HCT116 (cell line): Measurements from ENCODE around the gene RGS12. TPM values are rescaled to one million over a fixed set of nuclear protein-coding genes. Genes with fewer than 3 reads are reported as not detected.

Source experiments
- ATAC-seq: fragments of 200-7000 bp; cut with Tn5 transposase; 2 replicates; pipeline ENCODE4 v1.9.1; 2020; ENCODE audit warnings: mild to moderate bottlenecking, moderate library complexity
- BruUV-seq: library from RNA; stranded (reverse); fragments of 400-500 nt; replicated peaks from 2 replicates; lab custom pipeline; 2021; lab: Mats Ljungman, UMichigan
- CTCF ChIA-PET: fragments of 300-600 bp; sonication (Branson Sonifier 250); formaldehyde crosslinking; loops from one replicate; lab custom pipeline; 2021; ENCODE audit warnings: antibody characterized with exemption; lab: Charles Lee
- POLR2A ChIA-PET: fragments of 300-600, 350-600 bp; sonication (Branson Sonifier 250); formaldehyde crosslinking; loops from one replicate; lab custom pipeline; 2021; ENCODE audit warnings: antibody characterized with exemption; lab: Charles Lee
- RAD21 ChIA-PET, 2 experiments: fragments of 300-600 bp; sonication (Branson Sonifier 250); formaldehyde crosslinking; loops; one replicate each; lab custom pipeline; 2023; ENCODE audit warnings: low total read pairs in 2 of 2; ENCODE audit not compliant: uncharacterized antibody in 2 of 2, unreplicated experiment in 2 of 2, low non-redundant PET in 1 of 2; lab: Charles Lee
- DNase-seq: peaks from one replicate; pipeline ENCODE4 v3.0.0-alpha.2; 2010; ENCODE audit warnings: low read depth, low spot score
- H2AFZ ChIP-seq: fragments of 200-600 bp; shearing (Covaris generic), sonication (generic); 2 replicates; pipeline ENCODE4 v1.6.1; 2017; ENCODE audit warnings: low read depth, mixed run types, mixed read lengths, antibody characterized with exemption, low read length; ENCODE audit not compliant: poor library complexity, severe bottlenecking
- H3K27ac ChIP-seq: 2 replicates; pipeline ENCODE4 v1.5.1; 2012; ENCODE audit warnings: low read depth, low read length
- H3K27me3 ChIP-seq: fragments of 200-600 bp; sonication (generic); 2 replicates; pipeline ENCODE4 v1.6.1; 2016; ENCODE audit warnings: mixed run types, low read length, mixed read lengths; ENCODE audit not compliant: insufficient read depth
- H3K36me3 ChIP-seq, 2 experiments: fragments of 200-500 bp in 1 of 2; fragments of 200-600 bp in 1 of 2; sonication (Bioruptor generic) in 1 of 2; sonication (generic) in 1 of 2; 2 replicates each; pipeline versions ENCODE4 v1.5.1 to v1.6.1; 2014 to 2016; ENCODE audit warnings: low read length in 2 of 2, inconsistent platforms in 1 of 2, mixed read lengths in 1 of 2, mixed run types in 1 of 2; ENCODE audit not compliant: insufficient read depth in 2 of 2, control insufficient read depth in 1 of 2
- H3K4me1 ChIP-seq, 2 experiments: fragments of 200-600 bp in 1 of 2; sonication (generic) in 1 of 2; 2 replicates each; pipeline versions ENCODE4 v1.5.1 to v1.6.1; 2012 to 2017; ENCODE audit warnings: low read length in 2 of 2, inconsistent platforms in 1 of 2, mild to moderate bottlenecking in 1 of 2, mixed read lengths in 1 of 2, mixed run types in 1 of 2, moderate library complexity in 1 of 2; ENCODE audit not compliant: insufficient read depth in 2 of 2, control insufficient read depth in 1 of 2
- H3K4me2 ChIP-seq: fragments of 200-600 bp; sonication (generic); 2 replicates; pipeline ENCODE4 v1.6.1; 2017; ENCODE audit warnings: mixed run types, low read length, mixed read lengths
- H3K4me3 ChIP-seq, 2 experiments: fragments of 200-600 bp in 1 of 2; sonication (generic) in 1 of 2; replicated peaks in 1 of 2; 2 replicates each; pipeline ENCODE4 v1.5.1; 2011 to 2016; ENCODE audit warnings: low read length in 2 of 2, control low read depth in 1 of 2, low read depth in 1 of 2, mild to moderate bottlenecking in 1 of 2, mixed read lengths in 1 of 2, mixed run types in 1 of 2
- H3K79me2 ChIP-seq: fragments of 200-600 bp; sonication (generic); 2 replicates; pipeline ENCODE4 v1.6.1; 2017; ENCODE audit warnings: mild to moderate bottlenecking, mixed run types, low read length, moderate library complexity, mixed read lengths; ENCODE audit not compliant: insufficient read depth
- H3K9ac ChIP-seq: fragments of 200-600 bp; sonication (generic); 2 replicates; pipeline ENCODE4 v1.6.1; 2016; ENCODE audit warnings: low read length, mixed read lengths
- H3K9me2 ChIP-seq: fragments of 200-600 bp; sonication (generic), shearing (Covaris generic); 2 replicates; pipeline ENCODE4 v1.6.1; 2017; ENCODE audit warnings: mixed run types, mild to moderate bottlenecking, moderate library complexity; ENCODE audit not compliant: insufficient read depth
- H3K9me3 ChIP-seq, 2 experiments: fragments of 200-500 bp in 1 of 2; fragments of 200-600 bp in 1 of 2; sonication (Bioruptor generic) in 1 of 2; sonication (generic) in 1 of 2; 2 replicates each; pipeline ENCODE4 v1.6.1; 2014 to 2017; ENCODE audit warnings: low read length in 2 of 2, mixed read lengths in 2 of 2, inconsistent platforms in 1 of 2, low read depth in 1 of 2, mild to moderate bottlenecking in 1 of 2, mixed run types in 1 of 2, moderate library complexity in 1 of 2; ENCODE audit not compliant: control insufficient read depth in 1 of 2, insufficient read depth in 1 of 2
- H4K20me1 ChIP-seq: fragments of 200-600 bp; sonication (generic), shearing (Covaris generic); 2 replicates; pipeline ENCODE4 v1.6.1; 2017; ENCODE audit warnings: mixed run types, mild to moderate bottlenecking, moderate library complexity; ENCODE audit not compliant: insufficient read depth
- ATF3 ChIP-seq: IDR thresholded peaks from 2 replicates; pipeline ENCODE4 v1.6.1; 2012
- CBX3 ChIP-seq: IDR thresholded peaks from 2 replicates; pipeline ENCODE4 v1.6.1; 2012; ENCODE audit warnings: low read depth
- CEBPB ChIP-seq: IDR thresholded peaks from 2 replicates; pipeline ENCODE4 v1.6.1; 2012; ENCODE audit warnings: low read depth
- CTCF ChIP-seq, 3 experiments: fragments of 200-600 bp in 1 of 3; sonication (generic) in 1 of 3; IDR thresholded peaks in 2 of 3; conservative IDR thresholded peaks in 1 of 3; 2 replicates each; pipeline ENCODE4 v1.5.1; 2012 to 2017; ENCODE audit warnings: low read depth in 2 of 3, low read length in 2 of 3, antibody characterized with exemption in 1 of 3, borderline replicate concordance in 1 of 3, control low read depth in 1 of 3, mild to moderate bottlenecking in 1 of 3, mixed read lengths in 1 of 3, mixed run types in 1 of 3, moderate library complexity in 1 of 3; ENCODE audit not compliant: insufficient read depth in 1 of 3
- EGR1 ChIP-seq: IDR thresholded peaks from 2 replicates; pipeline ENCODE4 v1.6.1; 2012; ENCODE audit warnings: low read depth
- ELF1 ChIP-seq: IDR thresholded peaks from 2 replicates; pipeline ENCODE4 v1.6.1; 2012; ENCODE audit warnings: low read depth, borderline replicate concordance
- EZH2phosphoT487 ChIP-seq: fragments of 200-600 bp; IDR thresholded peaks from 2 replicates; pipeline ENCODE4 v1.6.1; 2018; ENCODE audit warnings: antibody characterized with exemption, borderline replicate concordance
- FOSL1 ChIP-seq: IDR thresholded peaks from 2 replicates; pipeline ENCODE4 v1.6.1; 2012; ENCODE audit warnings: low read depth
- JUND ChIP-seq: IDR thresholded peaks from 2 replicates; pipeline ENCODE4 v1.6.1; 2012
- MAX ChIP-seq: IDR thresholded peaks from 2 replicates; pipeline ENCODE4 v1.6.1; 2012
- POLR2A ChIP-seq: IDR thresholded peaks from 2 replicates; pipeline ENCODE4 v1.7.0; 2011; ENCODE audit warnings: borderline replicate concordance; ENCODE audit not compliant: insufficient read depth, insufficient read length; ENCODE audit errors: extremely low read depth
- POLR2AphosphoS5 ChIP-seq: IDR thresholded peaks from 2 replicates; pipeline ENCODE4 v1.6.1; 2011; ENCODE audit warnings: mild to moderate bottlenecking, low read depth, low read length, moderate library complexity
- SIN3A ChIP-seq: IDR thresholded peaks from 2 replicates; pipeline ENCODE4 v1.6.1; 2012; ENCODE audit warnings: low read depth
- SP1 ChIP-seq: IDR thresholded peaks from 2 replicates; pipeline ENCODE4 v1.6.1; 2012; ENCODE audit warnings: low read depth
- SRF ChIP-seq: IDR thresholded peaks from 2 replicates; pipeline ENCODE4 v1.6.1; 2012; ENCODE audit warnings: low read depth
- TCF7L2 ChIP-seq: IDR thresholded peaks from 2 replicates; pipeline ENCODE4 v1.7.0; 2011; ENCODE audit warnings: borderline replicate concordance, inconsistent platforms; ENCODE audit not compliant: insufficient read depth, insufficient read length; ENCODE audit errors: extremely low read depth
- YY1 ChIP-seq: IDR thresholded peaks from 2 replicates; pipeline ENCODE4 v1.6.1; 2011; ENCODE audit warnings: low read length, low read depth, moderate library complexity, mild to moderate bottlenecking; ENCODE audit not compliant: insufficient replicate concordance; ENCODE audit errors: extremely low read depth
- ZFX ChIP-seq: fragments of 450-650 bp; IDR thresholded peaks from 2 replicates; pipeline ENCODE4 v1.6.1; 2017
- ZNF274 ChIP-seq: fragments of 200-500 bp; sonication (Bioruptor generic); IDR thresholded peaks from 2 replicates; pipeline ENCODE4 v1.6.1; 2014; ENCODE audit warnings: mild to moderate bottlenecking, low read depth, low read length, inconsistent platforms
- intact Hi-C: fragments of 100-400 bp; cut with micrococcal nuclease; formaldehyde crosslinking; loops from 2 replicates; pipeline ENCODE4 v1.10.0; 2022
- total RNA-seq: library from RNA; stranded (reverse); gene quantifications from one replicate; pipeline ENCODE4 v1.2.1, GENCODE V29; 2021; ENCODE audit not compliant: unreplicated experiment

The RGS12 gene
- total RNA-seq, 1 experiment from 2014 or later: 22.2 TPM

- no peak for DNase-seq
- no peaks in the 10 kb centered on the region for H3K36me3 ChIP-seq
- H3K4me2 ChIP-seq: no peak overlapping the region
- no peaks in the 10 kb centered on the region for H3K27me3 ChIP-seq
- H4K20me1 ChIP-seq: no peaks in the 10 kb centered on the region
- ChIA-PET CTCF (no interaction called here), RAD21 (no interaction called here), POLR2A (no interaction called here)
- no peak overlapping the region for H3K27ac ChIP-seq
- H3K9ac ChIP-seq: no peak overlapping the region
- intact Hi-C loops: no loop called here
- no peaks in the 10 kb centered on the region; a peak in 1 of 4 replicates for H3K4me1 ChIP-seq
- no peaks in the 10 kb centered on the region for H3K9me2 ChIP-seq
- TF ChIP-seq SRF (no peak), ZNF274 (no peak), YY1 (no peak), POLR2AphosphoS5 (no peak), CEBPB (no peak), EGR1 (no peak)
- no peak for ATAC-seq
- no peak overlapping the region for H3K4me3 ChIP-seq
- no TSS peak for BruUV-seq
- H2AFZ ChIP-seq: no peak overlapping the region
- no peaks in the 10 kb centered on the region for H3K79me2 ChIP-seq
- H3K9me3 ChIP-seq: no peaks in the 10 kb centered on the region
Measured at GRCh38 chr4:3313139-3313538, 20.3 kb downstream of the RGS12 start.

GRCh38 chr4:3313556-3314228 lies 20.9 kb downstream of the RGS12 start:
- no peak for DNase-seq
- H3K9me2 ChIP-seq: no peaks in the 10 kb centered on the region
- no peaks in the 10 kb centered on the region for H3K36me3 ChIP-seq
- RAD21 ChIA-PET: no interaction called here
- no peaks in the 10 kb centered on the region for H3K9me3 ChIP-seq
- POLR2A ChIA-PET: interaction anchor here (0.6 kb wide), 1 partner anchor 245 kb away, joined by 3 read pairs; no protein-coding TSS in a partner anchor
- no peaks in the 10 kb centered on the region for H4K20me1 ChIP-seq
- intact Hi-C loops: no loop called here
- H3K79me2 ChIP-seq: no peaks in the 10 kb centered on the region
- H3K4me1 ChIP-seq: no peaks in the 10 kb centered on the region; a peak in 1 of 4 replicates
- no peak overlapping the region for H3K27ac ChIP-seq
- no peak overlapping the region for H3K4me3 ChIP-seq
- TF ChIP-seq CBX3: no peak
- TF ChIP-seq MAX: no peak
- no peak for TF ChIP-seq POLR2A
- no peak for TF ChIP-seq EGR1
- no peak for TF ChIP-seq POLR2AphosphoS5
- no peak for TF ChIP-seq CTCF (IDR thresholded peaks at IDR 0.05 in 2 of 3, conservative IDR thresholded peaks at IDR 0.05 in 1 of 3; ENCODE audit: borderline replicate concordance in 1 of 3, insufficient read depth in 1 of 3, low read depth in 2 of 3, low read length in 2 of 3)
- TF ChIP-seq ELF1: no peak
- TF ChIP-seq ATF3: no peak
- TF ChIP-seq ZNF274: no peak
- TF ChIP-seq SRF: no peak
- TF ChIP-seq FOSL1: no peak
- TF ChIP-seq EZH2phosphoT487: no peak
- TF ChIP-seq SIN3A: no peak
- TF ChIP-seq ZFX: no peak
- TF ChIP-seq SP1: no peak
- TF ChIP-seq JUND: no peak
- TF ChIP-seq TCF7L2: no peak
- TF ChIP-seq, all 23 proteins: peak for 0
- BruUV-seq: no TSS peak
- Histone ChIP-seq H3K9ac (no peak overlapping the region), H2AFZ (no peak overlapping the region), H3K27me3 (no peaks in the 10 kb centered on the region), H3K4me2 (no peak overlapping the region)
- CTCF ChIA-PET: no interaction called here
- no peak for ATAC-seq
